ENCODE results near the gene GMDS.

DNA sequence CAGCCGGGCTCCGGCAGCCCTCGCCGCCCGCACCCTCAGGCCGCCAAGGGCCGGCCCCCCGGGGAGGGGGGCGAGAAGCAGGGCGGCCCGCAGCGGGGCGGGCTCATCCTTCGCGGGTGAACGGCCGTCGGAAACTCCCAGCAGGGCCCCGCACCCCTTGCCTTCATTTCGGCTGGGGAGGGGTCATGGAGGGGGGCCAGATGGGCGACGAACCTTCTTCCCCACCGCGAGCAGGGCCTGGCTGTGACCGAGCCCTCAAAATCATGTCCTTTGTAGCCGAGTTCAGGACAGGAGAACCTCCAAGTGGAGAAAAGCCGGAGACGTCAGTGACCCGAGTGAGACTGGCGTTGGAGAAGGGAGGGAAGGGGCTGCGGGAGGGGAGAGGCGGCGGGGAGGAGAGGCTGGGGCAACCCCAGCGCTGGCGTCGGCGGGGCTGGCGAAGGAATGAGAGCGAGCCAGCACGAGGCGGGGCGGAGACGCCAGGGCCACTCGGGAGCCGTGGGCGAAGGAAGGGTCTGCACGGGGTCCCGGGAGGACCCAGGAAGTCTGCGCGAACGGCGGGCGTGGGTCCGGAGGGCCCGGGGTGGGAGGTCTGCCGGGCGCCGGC, 636.3 kb downstream of the GMDS start:
- TF ChIP-seq, protein P1, sequence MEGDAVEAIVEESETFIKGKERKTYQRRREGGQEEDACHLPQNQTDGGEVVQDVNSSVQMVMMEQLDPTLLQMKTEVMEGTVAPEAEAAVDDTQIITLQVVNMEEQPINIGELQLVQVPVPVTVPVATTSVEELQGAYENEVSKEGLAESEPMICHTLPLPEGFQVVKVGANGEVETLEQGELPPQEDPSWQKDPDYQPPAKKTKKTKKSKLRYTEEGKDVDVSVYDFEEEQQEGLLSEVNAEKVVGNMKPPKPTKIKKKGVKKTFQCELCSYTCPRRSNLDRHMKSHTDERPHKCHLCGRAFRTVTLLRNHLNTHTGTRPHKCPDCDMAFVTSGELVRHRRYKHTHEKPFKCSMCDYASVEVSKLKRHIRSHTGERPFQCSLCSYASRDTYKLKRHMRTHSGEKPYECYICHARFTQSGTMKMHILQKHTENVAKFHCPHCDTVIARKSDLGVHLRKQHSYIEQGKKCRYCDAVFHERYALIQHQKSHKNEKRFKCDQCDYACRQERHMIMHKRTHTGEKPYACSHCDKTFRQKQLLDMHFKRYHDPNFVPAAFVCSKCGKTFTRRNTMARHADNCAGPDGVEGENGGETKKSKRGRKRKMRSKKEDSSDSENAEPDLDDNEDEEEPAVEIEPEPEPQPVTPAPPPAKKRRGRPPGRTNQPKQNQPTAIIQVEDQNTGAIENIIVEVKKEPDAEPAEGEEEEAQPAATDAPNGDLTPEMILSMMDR (IDR thresholded peaks at IDR 0.05) = no peak
- no peak for TF ChIP-seq POLR2A (IDR thresholded peaks at IDR 0.05)
